ENCODE data around the gene DNAH2. TPM values are rescaled to one million over a fixed set of nuclear protein-coding genes. Genes with fewer than 3 reads are reported as not detected.

DNAH2 gene
- total and polyA plus RNA-seq, 2 of the 13 experiments (the other 11 are each of a cell fraction or from before 2014, with no cell fraction given): not detected

DNA sequence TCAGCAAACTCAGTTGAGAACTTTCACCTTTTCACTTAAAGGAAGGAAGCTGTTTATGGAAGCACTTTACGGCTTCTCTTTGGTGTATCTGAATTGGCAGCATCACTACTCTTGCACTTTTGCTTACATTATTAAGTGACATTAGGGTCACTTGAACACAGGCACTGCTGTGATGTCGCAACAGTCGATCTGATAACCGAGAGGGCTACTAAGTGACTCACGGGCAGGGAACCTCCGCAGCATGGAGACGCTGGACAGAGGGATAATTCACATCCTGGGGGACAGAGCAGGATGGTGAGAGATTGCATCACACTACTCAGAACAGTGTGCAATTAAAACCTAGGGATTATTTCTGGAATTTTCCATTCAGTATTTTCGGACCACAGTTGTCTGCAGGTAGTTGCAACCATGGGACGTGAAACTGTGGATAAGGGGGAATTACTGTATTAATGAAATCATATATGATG lies 56.5 kb downstream of the DNAH2 start (continued):
- TF ChIP-seq, protein P1, sequence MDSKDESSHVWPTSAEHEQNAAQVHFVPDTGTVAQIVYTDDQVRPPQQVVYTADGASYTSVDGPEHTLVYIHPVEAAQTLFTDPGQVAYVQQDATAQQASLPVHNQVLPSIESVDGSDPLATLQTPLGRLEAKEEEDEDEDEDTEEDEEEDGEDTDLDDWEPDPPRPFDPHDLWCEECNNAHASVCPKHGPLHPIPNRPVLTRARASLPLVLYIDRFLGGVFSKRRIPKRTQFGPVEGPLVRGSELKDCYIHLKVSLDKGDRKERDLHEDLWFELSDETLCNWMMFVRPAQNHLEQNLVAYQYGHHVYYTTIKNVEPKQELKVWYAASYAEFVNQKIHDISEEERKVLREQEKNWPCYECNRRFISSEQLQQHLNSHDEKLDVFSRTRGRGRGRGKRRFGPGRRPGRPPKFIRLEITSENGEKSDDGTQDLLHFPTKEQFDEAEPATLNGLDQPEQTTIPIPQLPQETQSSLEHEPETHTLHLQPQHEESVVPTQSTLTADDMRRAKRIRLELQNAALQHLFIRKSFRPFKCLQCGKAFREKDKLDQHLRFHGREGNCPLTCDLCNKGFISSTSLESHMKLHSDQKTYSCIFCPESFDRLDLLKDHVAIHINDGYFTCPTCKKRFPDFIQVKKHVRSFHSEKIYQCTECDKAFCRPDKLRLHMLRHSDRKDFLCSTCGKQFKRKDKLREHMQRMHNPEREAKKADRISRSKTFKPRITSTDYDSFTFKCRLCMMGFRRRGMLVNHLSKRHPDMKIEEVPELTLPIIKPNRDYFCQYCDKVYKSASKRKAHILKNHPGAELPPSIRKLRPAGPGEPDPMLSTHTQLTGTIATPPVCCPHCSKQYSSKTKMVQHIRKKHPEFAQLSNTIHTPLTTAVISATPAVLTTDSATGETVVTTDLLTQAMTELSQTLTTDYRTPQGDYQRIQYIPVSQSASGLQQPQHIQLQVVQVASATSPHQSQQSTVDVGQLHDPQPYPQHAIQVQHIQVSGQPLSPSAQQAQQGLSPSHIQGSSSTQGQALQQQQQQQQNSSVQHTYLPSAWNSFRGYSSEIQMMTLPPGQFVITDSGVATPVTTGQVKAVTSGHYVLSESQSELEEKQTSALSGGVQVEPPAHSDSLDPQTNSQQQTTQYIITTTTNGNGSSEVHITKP (CRISPR knock-in tag; IDR thresholded peaks at IDR 0.05; ENCODE audit: low read depth): peak; percentile 70; the same call in 1 of the 2 replicates
- TF ChIP-seq ISL2 (CRISPR knock-in tag; IDR thresholded peaks at IDR 0.05) (peak; percentile 64), TBL1XR1 (IDR thresholded peaks at IDR 0.05; ENCODE audit: borderline replicate concordance, low read length, partially characterized antibody) (no peak), HOXA5 (CRISPR knock-in tag; IDR thresholded peaks at IDR 0.05) (no peak), HMG20A (CRISPR knock-in tag; IDR thresholded peaks at IDR 0.05; ENCODE audit: borderline replicate concordance) (peak; percentile 75; the same call in 1 of the 2 replicates), SMAD3 (CRISPR knock-in tag; IDR thresholded peaks at IDR 0.05) (peak; percentile 71; the same call in 1 of the 2 replicates), KLF15 (CRISPR knock-in tag; IDR thresholded peaks at IDR 0.05; ENCODE audit: borderline replicate concordance) (no peak), ZIK1 (CRISPR knock-in tag; IDR thresholded peaks at IDR 0.05; ENCODE audit: borderline replicate concordance, low read depth) (no peak), ZNF468 (CRISPR knock-in tag; IDR thresholded peaks at IDR 0.05) (no peak)
- TF ChIP-seq, protein P2, sequence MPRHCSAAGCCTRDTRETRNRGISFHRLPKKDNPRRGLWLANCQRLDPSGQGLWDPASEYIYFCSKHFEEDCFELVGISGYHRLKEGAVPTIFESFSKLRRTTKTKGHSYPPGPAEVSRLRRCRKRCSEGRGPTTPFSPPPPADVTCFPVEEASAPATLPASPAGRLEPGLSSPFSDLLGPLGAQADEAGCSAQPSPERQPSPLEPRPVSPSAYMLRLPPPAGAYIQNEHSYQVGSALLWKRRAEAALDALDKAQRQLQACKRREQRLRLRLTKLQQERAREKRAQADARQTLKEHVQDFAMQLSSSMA (CRISPR knock-in tag; IDR thresholded peaks at IDR 0.05): no peak
- TF ChIP-seq, protein P3, sequence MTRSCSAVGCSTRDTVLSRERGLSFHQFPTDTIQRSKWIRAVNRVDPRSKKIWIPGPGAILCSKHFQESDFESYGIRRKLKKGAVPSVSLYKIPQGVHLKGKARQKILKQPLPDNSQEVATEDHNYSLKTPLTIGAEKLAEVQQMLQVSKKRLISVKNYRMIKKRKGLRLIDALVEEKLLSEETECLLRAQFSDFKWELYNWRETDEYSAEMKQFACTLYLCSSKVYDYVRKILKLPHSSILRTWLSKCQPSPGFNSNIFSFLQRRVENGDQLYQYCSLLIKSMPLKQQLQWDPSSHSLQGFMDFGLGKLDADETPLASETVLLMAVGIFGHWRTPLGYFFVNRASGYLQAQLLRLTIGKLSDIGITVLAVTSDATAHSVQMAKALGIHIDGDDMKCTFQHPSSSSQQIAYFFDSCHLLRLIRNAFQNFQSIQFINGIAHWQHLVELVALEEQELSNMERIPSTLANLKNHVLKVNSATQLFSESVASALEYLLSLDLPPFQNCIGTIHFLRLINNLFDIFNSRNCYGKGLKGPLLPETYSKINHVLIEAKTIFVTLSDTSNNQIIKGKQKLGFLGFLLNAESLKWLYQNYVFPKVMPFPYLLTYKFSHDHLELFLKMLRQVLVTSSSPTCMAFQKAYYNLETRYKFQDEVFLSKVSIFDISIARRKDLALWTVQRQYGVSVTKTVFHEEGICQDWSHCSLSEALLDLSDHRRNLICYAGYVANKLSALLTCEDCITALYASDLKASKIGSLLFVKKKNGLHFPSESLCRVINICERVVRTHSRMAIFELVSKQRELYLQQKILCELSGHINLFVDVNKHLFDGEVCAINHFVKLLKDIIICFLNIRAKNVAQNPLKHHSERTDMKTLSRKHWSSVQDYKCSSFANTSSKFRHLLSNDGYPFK (CRISPR knock-in tag; IDR thresholded peaks at IDR 0.05; ENCODE audit: borderline replicate concordance): no peak
